DMS153 treated with DMSO at 0.1 percent for 48 hours (cell line): ENCODE measurements around the gene TPRG1.
"Not testable (repeated sequence)": the region's sequence is repeated elsewhere in the genome, so short reads cannot be mapped to it uniquely, and the experiment has no call there.

Source experiments
- DNase-seq: peaks from one replicate; lab custom pipeline; 2025; ENCODE audit not compliant: unreplicated experiment; lab: John Stamatoyannopoulos, UW

Gene TPRG1

DNA sequence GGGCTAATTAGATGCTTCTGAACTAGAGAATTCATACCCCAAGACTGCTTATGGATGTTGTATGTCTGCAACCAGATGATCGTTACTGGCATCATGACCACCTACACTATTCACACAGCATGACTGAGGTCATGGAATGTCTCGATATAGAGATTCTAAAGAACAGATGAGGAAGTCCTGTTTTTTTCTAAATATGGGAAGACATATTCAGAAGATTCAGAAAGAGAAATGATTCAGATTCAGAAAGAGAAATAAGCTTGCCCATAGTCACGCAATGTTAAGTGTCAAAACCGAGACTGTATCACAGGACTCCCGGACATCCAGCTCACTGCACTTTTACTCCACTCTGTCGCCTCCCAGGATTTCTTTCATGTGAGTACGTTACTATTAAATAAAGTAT lies 136.2 kb downstream of the TPRG1 start:
- DNase-seq = no peak

DNA sequence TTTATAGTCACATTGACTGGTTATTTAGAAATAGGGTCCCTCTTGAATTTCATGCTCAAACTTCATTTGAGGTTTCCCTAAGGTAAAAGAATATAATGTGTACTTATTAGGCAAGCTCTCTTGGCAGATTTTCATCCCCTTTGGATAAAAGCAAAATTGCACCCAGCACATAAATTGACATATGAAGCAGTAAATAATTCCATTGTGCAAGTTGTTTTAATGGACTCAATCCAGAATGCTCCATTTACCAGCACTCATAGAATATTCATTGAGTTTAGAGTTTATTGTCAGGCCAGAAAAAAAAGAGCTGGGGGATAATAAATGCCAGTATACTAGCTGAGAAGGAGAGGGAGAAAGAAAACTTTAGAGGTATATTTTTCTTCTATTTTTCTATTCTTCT lies 136.8 kb downstream of the TPRG1 start:
- no peak for DNase-seq

DNA sequence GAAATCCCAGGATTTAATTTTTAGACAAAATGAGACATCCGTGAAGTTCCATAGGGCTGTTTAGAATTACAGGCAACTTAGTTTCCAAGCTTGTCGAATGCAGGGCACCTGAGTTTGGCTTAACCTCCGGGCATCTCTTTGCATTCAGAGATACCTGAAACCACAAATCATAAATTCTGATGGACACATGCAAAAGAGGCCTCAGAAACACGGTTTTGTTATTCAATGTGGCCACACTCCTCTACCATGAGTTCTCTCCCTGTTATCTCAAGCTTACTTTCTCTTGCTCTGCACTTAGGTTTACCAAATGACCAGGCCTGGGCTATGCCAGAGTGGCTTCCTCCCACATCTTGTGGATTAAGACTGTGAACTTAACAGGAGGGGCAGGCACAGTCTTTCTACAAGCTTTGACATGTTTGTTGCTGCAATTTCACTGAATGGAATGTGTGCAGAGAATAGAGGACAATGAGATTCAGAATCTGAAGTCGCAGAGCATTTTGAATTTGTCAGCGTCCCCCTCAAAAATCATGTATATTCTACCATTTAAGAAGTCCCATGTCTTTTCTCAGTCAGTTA lies 137.7 kb downstream of the TPRG1 start:
- DNase-seq = no peak

DNA sequence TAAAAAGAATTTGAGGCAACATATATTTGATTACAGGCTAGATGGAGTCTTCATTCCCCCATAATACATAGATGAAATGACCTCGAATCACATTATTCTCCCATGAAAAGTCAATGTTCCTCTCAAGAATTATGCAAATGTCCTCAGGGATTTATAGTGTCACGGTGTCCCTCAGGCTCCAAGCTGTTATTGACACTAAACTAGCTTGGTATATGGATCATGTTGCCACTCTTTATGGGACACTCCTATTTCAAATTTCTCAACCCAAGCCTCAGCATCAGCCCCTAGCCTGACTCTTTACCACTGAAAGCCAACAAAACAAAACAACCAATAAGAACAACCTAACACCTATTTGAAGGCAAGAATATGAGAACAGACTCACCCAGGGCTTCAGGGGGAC lies 139.8 kb downstream of the TPRG1 start:
- no peak for DNase-seq

DNA sequence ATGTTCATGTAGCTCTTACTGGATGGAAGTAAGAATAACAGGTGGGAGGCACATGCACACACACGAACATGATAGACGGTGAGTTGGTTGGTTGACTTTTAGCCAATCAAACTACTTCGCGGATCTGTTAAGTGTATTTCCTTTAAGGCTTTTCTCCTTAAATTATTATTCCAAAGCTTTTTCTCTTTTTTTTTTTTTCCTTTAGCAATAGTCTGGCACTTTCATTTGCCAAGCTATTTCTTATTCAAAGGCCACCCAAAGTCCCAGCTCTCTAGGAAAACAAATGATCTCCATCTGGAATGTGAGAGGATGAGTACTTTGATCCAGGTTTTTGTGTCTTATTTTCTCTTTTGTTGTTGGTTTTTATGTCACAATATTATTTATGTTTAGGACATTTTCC lies 141.1 kb downstream of the TPRG1 start:
- DNase-seq = no peak

DNA sequence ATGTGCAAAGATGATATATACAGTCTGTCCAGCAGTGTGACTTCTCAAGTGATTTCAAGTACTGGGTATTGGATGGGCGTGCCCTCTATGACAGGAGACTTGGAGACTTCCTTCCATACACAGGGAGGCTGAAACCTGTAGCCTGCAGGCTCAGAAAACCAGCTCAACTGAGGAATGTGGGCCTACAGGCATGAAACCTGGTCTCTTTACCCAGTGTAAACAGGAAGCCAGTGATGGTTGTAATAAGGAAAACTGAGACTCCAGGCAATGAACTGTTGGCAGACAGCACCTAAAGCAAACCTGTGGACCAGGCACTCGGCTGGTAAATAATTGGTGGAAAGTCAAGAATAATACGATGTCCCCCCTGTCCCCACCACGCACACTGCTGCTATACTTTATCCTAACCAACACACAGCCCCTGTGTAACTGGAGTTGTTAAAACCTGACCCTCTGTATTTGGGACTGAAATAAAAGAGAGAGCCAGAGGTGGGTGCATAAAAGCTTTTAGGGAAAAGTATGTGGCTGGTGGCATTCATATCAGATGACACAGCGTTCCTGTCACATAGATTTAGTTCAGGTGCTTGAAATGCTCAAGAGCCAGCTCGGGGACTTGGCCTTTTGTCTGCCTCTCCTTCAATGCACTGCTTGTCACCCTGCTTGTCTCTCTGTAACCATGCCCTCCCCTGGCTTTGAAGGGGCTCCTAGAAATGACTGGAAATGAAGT lies 144.7 kb downstream of the TPRG1 start:
- peak; percentile 81 for DNase-seq

DNA sequence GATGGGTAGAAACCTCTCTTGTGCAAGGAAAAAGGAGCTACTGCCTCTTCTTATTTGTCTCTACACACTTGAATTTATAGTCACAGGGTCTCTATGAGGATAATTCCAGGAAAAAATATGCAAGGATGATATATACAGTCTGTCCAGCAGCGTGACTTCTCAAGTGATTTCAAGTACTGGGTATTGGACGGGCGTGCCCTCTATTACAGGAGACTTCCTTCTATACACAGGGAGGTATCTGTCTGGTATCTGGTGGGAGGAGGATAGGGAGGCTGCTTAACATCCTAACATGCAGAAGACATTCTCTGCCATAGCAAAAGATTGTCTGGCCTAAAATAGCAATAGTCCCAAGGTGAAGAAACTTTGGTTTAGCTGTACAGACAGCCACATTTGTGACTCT lies 146.1 kb downstream of the TPRG1 start:
- DNase-seq = no peak

DNA sequence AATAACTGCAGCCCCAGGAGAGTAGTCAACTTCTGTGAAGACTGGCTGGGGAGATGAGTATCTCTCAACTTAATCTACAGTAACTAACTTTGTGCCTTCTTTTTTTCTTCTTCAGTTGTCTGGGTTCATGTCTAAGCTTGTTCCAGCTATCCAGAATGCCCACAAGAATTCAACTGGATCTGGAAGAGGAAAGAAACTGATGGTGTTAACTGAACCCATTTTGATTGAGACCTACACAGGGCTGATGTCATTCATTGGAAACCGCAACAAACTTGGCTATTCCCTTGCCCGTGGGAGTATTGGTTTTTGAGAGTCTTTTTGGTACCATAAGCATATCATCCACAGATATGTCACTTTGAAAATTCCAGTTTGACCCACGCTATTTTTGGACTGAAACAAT lies 148.7 kb downstream of the TPRG1 start:
- DNase-seq = no peak

DNA sequence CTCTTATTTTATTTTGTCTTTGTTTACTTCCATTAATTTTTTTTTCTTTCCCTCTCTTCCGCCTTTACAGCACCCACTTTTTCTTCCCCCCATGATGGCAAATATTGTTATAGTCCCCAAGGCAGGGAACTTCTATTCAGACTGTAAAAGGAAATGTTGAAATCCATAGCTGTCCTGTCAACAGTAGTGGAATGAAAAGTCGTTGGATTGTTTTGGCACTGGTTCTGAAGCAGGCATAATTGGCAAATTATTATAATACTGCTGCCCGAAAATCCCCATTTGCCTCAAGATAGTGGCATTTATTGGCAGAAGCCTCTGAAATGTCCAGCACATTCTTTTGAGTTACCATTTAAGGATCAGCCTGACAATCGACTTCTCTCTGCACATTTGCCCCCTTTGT lies 150.6 kb downstream of the TPRG1 start:
- no peak for DNase-seq

DNA sequence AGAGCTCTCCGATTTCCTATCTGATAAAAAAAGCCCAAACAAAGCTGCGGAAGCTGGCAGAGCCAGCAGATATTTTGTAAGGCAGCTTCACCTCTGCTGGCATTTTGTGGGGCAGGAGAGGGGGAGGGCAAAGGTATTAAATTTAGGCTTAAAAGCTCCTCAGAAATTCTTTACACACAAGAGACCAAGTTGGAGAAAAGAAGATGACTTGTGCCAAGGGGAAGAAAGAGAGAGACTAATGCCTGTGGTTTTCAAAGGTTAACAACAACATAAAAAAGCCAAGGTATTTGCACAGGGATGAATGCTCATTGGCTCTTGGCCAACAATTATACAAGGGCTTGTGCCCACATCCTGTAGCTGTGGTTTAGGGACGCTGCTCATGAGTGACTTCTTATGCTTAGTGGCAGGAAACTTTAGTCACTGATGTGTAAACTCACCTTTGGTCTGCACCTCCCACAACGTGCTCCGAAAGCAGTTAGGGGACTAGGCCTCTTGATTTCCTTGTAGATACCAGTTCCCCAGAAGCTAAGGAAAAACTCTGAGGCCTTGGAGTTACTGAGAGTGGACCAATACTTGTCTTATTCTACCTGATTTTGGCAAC lies 152.9 kb downstream of the TPRG1 start:
- DNase-seq = peak; percentile 92

DNA sequence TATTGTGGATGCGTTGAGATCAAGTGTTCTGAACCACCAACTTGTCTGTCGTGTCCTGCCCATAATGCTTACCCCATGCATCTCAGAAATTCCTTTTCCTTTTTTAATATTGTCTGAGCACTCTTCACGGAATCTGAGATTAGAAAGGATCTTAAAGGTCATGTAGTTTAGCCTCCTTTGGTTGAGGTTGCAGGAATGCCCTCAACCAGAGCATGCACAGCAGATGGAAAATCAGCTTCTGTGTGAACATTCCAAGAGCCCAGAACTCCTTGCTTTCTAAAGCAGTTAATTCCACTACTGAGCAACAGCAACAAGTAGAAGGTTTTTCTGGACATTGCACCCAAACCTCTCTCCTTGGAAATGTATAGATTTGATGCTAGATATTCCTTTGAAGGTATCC lies 153.7 kb downstream of the TPRG1 start:
- DNase-seq = no peak

DNA sequence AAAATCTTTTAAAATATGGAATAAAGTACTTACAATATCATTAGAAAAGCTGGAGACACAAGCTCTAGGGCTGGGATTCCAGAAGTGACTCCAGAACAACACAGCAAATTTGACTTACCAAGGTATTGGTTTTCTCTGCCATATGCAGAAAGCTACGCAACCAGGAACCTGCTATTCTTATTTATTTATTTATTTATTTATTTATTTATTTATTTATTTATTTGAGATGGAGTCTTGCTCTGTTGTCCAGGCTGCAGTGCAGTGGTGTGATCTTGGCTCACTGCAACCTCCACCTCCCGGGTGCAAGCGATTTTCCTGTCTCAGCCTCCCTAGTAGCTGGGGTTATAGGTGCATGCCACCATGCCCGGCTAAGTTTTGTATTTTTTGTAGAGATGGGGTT lies 157.9 kb downstream of the TPRG1 start:
- DNase-seq = not testable (repeated sequence)

DNA sequence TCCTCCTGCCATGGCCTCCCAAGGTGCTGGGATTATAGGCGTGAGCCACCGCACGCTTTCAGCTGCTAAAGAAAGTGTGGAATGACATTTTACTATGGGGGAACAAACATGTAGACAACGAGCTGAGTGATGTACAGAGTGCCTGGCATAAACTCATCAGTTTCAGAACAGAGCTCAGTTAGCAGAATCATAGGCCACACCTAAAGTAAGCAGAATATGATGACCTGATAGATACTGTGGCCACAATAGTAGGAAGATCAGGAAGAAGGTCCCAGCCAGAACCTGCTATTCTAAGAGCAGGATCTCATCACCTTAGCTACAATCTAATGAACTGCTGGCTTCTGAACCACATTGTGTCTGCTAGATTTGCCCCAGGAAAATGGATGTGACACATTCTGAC lies 158.3 kb downstream of the TPRG1 start:
- DNase-seq = no peak

DNA sequence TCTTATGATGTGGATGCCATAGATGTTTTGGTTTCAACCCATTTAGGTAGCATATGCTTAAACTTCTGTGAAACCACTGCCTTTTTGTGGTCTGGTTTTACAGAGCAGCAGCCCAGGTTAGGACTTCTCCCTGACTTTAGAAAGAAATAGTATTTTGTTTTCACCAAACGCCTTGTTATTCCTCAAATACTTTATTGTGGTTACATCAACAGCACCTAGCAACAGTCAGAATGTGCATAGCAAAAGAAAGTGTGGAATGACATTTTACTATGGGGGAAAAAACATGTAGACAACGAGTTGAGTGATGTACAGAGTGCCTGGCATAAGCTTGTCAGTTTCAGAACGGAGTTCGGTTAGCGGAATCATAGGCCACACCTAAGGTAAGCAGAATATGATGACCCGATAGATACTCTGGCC lies 159.2 kb downstream of the TPRG1 start:
- no peak for DNase-seq

DNA sequence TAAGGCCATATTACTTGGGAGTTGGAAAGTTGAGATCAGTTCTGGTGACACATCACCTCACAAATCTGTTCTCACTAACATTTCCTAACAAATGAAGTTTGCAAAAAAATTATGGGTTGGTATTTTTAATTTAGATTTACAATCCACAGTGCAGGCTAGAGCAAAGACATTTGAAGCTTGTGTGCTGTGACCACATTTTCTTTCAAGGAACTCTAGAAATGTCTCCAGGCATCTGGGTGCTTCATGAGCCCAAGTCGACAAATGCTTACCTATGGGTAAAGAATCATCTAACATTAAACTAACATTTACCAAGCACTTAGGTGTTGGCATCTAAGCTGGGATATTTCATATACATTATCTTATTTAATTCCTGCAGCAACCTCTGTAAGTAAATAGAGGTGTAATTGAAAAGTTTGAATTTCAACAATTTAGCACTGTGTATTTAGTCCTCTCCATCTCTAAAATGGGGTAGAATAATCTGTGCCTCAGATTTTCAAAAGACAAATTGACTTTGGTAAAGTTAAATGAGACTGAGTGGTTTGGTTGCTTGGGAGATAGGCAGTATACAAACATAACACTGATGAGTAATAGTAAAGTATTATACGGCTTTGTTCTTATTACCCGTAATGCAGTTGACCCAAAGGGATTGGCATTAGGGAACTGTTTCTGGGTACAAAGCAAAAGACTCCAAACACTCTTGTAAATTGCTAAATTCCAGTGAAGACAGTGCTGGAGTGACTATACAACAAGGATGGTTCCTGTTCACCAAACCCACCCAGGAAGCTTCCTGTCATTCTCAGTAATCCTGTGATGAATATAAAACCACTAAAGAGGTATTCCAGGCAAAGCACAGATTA lies 162.5 kb downstream of the TPRG1 start:
- DNase-seq = no peak

DNA sequence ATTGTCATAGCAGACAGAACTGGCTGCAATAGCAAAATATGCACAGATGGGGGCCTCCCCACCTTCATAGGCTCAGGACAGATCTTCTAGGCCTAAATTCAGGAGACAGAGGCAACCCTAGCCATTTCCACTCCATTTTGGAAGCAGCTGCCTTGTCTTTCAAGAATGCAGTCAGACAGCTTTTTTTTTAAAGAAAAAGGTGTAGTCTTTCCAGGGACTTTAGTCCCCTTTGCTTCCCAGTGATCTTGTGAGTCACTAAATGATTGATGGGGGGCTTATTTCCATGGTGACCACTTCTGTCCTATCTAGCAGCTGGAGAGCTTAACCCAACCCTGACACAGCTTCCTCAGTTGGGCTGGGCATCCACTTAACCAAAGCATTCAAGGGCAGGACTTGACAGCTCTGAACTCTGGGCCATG lies 165.9 kb downstream of the TPRG1 start:
- no peak for DNase-seq

DNA sequence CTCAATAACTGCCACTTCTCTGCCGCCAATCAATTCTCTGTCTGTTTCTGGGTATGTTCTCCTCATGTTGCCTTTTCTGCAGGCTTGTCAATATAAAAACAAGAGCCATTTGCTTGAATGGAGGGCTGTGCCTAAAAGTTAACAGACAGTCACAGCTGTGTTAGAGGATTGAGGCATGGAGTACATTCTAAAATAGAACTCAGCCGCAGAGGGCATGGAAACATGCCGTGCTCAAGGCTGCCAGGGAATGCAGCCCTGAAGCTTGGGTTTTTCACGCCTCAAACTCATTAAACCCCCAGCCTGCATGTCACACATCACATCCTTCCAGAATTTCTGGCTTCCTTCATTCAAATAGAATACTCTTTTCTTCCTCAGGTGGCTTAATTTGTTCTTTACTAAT lies 166.6 kb downstream of the TPRG1 start:
- DNase-seq = no peak

DNA sequence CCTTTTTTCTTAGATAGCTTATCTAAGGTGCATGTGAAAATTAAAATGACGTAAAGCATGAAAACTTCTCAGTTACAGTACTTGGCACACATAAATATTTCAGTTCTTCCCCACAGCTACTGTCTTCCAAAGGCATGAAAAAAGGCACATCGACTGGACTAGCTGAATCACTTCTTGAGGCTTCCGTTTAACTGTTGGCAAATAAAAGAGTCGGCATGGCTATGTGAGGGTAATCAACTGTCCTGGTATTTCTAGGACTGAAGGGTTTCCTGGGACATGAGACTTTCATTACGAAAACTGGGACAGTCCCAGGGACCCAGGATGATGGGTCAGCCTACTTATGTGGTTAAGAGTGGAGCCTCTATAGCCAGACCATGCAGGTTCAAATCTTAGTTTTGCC lies 168.2 kb downstream of the TPRG1 start:
- no peak for DNase-seq

DNA sequence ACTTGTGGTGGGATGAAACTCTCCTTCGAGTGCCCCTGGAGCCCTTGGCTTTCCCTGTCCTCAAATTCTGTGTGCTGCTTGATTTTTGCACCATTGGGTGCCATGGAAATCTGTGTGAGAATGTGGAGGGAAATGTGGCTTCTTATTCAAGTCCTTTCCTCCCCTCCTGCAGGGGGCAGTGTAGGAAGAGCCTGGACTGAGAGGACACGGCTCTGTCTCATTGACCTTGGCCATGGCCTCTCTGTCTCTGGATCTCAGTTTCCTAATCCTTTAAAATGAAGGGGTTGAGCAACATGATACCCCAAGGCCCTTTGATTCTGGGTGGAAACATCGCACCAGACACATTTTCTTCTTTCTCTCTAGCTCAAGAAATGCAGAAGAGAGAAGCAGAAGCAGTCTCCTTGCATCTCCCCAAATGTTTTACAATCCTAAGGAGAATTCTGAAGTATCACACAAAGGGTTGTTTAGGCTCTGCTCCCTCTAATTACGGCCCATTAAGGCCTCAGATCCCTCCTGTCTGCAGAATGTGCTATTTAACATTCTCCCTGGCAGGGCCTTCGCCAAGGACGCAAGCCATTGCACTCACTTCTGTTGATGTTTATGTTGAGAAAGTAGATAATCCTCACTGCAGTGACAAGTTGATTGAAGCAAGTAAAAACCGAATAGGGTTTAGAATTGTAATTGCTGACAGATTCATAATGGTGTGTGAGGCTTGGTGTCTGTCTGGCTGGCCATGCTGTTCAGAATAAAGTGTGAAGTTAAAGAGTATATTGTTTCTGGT lies 169.1 kb downstream of the TPRG1 start:
- no peak for DNase-seq

DNA sequence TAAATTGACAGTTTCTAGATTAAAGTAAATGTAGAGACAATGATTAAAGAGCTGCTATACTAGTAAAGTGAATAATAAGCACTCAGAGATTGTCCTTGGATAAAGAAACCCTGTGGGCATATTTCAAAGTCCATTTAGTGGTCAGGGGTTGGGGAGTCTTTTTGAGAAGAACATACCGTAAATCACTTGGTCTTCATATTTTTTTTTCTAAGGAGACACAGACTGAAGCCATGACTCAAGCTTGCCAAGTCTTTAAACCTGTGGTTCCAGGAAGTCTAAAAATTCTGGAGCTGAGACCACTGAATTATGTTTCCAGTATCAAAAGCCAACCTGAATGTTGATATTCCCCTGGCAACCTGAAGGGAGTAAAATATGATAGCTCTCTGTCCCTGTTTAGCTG lies 171.0 kb downstream of the TPRG1 start:
- DNase-seq = no peak

DNA sequence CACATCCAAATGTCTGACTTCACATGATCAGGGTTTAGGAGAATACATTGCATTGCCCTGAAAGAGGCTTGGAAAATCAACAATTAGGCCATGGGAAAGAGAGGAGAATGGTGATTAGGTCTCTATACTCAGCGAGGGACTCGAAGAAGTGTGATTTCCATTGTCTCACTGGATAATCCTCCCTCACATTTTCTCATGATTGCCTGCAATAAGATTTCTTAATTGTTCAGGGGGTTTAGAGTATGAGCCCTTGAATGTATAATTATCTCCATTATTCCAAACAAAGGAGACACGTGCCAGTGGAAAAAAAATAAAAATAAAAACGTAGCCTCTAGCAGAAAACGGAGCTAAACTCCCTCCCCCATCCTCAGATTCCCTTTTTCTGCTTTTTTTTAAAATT lies 173.2 kb downstream of the TPRG1 start:
- no peak for DNase-seq
